CD4-positive, alpha-beta T cell treated with Interleukin-21 for 1 hour (primary cell): ENCODE measurements around the gene KIAA1958.

ENCODE experiments used
- DNase-seq: peaks from one replicate; pipeline ENCODE4 v3.0.0-alpha.2; 2020

The KIAA1958 gene, protein sequence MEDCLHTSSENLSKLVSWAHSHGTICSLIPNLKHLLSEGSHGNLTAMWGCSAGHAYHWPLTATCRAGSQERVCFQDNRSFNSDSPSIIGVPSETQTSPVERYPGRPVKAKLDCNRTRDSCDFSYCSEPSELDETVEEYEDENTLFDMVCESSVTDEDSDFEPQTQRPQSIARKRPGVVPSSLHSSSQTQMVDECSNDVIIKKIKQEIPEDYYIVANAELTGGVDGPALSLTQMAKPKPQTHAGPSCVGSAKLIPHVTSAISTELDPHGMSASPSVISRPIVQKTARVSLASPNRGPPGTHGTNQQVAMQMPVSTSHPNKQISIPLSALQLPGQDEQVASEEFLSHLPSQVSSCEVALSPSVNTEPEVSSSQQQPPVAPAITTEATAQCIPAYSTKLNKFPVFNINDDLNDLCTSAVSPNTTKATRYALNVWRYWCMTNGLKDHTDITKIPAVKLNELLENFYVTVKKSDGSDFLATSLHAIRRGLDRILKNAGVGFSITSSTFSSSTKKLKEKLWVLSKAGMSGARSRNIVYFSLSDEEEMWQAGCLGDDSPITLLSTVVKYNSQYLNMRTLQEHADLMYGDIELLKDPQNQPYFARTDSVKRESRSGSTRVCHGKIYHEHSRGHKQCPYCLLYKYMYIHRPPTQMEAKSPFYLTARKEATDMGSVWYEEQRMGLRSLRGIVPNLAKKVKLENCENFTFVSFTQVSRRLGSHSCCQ

DNA sequence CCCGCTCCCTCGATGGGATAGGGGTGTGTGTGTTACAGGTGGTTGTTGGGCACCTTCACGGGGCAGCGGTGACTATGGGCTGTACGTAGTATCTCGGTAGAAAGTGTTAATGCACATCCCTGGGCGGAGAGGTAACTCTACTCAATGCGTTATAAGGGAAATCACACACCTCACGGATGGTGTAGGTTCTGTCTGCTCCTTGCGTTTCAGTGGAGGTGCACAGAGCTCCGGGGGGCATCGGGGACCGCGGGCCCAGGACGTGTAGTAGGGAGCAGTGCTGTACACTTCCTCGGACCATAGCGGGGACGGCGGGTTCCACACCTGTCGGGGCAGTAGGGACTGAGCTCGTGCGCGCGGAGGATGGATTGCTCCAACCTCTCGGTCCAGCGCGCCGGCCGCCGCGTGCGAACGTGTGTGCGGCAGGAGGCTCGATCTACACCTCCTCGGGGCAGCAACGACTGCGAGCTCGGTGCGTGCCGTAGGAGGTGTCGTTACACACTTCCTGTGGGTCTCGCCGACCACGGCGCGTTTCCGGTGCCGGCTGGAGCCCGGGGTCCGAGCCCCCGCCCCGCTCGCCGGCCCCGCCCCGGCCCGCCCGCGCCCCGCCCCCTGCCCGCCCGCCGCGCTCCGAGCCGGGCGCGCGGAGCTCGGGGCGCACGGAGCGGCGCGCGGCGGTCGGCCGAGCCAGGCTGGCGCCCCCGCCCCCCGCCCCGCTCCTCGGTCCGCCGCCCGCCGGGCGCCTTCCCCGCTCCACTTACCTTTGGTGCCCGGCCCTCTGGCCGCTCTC is at the start of gene KIAA1958:
Gene KIAA1958 (plus strand): TSS at position 607 of the 787 bp plus-strand sequence. CDS start 87,254 bp downstream, outside the sequence.
- peak; percentile 86 for DNase-seq

DNA sequence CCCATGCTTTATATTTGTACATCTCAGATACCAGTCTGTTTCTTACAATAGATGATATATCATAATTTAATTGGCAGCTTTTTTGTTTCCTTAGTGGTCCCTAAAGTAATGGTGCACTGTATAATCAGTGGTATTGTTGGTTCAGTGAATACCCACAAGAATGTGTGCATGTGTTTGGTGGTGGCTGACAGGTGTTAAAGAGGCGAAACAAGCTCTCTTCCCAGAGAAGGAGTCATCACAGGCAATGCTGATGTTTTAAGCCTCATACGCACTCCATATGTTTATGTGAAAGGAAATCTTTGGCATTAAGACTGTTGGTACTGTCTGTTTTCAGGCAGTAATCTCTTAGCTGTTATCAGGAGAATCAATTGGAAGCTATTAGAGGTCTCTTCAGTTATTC is 49.2 kb upstream of the KIAA1958 start:
- DNase-seq = no peak

DNA sequence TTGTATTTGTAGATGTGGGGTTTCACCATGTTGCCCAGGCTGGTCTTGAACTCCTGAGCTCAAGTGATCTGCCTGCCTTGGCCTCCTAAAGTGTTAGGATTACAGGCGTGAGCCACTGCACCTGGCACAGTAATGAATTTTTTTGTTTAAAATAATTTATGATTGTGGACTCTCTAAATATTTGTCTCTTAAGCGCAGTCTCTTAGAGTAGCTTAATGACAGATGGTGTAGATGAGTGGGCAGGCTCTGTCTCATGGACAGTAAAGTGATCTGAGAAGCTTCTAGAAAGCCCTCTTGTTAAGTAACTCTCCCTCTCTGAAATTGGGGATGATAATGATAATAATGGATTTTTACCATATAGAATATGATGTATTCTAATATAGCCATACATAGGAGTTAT is 47.5 kb upstream of the KIAA1958 start:
- DNase-seq = no peak

DNA sequence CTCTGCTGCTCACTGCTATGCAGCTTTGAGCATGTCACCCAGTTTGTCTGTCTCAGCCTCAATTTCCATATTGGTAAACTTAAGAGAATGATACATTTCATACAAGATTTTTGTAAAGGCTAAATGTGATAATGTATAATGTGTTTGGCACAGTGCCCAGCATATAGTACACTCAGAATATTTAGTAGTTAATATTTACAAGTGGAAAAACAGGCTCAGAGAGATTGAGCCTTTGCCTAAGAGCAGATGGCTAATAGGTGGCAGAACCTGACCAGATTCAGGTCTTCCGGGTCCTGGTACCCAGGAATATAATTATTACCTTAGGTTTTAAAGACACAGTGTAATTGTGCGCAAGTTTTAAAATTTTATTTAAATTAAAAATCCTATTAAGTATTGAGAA is 46.8 kb upstream of the KIAA1958 start:
- no peak for DNase-seq

DNA sequence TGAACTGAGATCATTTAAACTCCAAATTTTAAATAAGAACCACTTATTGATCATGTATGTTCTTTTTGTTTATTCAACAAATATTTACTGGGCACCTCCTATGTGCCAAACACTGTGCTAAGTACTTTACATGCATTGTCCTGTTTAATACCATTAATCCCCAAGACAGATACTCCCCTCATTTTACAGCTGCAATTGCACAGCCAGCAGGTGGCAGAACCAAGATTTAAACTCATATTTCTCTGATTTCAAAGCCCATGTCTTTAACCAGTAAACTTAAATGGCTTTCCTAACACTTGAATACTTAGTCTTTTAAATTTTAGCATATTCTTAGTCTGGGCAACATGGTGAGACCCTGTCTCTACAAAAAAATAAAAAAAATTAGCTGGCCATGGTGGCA is 43.4 kb upstream of the KIAA1958 start:
- DNase-seq = peak; percentile 46

DNA sequence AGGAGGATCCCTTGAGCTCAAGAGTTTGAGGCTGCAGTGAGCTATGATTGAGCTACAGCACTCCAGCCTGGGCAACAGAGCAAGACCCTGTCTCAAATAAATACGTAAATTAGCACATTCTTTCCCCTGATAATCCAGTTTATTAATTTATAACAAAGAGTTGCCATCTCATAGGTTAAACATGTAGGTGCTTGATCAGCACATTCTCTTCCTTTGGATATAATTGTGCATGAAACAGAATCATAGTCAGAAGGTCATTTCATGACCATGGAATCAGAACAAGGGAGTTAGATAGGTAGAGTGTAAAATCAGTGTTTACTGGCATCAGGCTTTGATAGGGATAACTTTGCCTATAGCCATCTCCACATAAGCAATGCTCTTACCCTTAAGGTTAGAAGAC is 43.0 kb upstream of the KIAA1958 start:
- no peak for DNase-seq

DNA sequence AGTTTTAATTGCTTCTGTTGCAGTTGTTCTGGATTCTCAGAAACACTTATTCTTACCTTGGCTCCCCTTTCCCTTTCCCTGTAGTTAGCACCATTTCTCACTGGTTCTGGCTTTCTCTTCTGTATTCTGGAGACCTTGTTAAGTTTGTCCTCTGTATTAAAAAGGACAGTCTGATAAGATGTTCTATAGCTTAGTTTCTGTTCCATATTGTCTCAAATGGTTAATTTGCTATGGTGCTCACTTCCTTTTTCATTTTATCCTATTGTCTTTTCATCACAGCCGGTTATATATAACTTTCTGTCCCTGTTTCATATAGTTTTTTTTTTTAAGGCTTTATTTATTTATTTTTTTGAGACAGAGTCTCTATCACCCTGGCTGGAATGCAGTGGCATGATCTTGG is 41.4 kb upstream of the KIAA1958 start:
- no peak for DNase-seq

DNA sequence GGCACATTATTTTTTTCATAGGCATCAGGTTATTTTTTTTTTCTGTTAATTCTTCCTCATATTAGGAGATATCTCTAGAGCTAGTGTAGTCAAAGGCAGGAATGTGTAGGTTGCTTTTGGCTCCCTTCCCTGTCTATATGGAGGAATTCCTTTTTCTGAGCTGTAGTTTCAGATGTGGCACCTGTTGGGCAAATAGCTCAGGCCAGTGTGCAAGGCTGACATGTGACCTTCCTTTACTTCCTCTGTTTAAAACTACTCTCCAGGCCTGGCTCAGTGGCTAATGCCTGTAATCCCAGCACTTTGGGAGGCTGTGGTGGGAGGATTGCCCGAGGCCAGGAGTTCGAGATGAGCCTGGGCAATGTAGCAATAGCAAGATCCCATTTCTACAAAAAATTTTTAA is 40.5 kb upstream of the KIAA1958 start:
- DNase-seq = no peak

DNA sequence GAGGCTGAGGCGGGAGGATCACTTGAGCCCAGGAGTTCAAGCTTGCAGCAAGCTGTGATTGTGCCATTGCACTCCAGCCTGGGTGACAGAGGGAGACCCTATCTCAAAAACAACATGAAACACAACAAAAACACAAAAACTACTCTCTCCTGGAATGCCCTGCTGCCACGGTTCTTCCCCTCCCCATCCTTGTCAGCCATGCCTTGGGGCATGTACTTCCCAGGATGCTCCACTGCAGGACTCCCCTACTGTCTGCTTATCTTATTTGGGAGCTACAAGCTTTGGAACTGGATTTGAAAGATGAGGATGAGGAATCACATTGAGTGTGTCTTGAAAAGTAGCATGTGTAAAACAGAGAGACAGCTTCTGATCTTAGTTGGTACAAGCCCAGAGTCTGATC is 40.1 kb upstream of the KIAA1958 start:
- DNase-seq = no peak

DNA sequence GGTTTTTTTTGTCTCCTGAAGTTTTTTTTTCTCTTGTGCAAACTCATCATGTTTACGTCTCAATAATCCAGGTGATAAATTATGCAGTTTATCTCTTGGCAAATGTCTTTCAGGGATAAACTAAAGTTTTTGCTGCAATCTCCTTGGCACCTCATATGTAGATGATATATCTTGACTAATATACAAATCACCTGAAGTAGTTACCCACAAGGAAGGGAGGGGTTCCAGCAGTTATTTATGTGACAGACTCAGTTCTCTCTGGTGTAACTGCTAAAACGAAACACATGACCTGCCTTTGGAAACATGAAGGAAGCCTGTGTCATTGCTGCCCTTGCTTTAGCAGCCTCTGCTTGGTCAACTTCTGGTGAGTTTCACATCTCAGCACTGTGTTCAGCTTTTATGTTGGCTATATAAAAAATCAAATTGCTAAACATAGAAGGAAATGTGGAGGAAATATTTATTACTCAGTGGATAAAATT is 39.3 kb upstream of the KIAA1958 start:
- DNase-seq = no peak

DNA sequence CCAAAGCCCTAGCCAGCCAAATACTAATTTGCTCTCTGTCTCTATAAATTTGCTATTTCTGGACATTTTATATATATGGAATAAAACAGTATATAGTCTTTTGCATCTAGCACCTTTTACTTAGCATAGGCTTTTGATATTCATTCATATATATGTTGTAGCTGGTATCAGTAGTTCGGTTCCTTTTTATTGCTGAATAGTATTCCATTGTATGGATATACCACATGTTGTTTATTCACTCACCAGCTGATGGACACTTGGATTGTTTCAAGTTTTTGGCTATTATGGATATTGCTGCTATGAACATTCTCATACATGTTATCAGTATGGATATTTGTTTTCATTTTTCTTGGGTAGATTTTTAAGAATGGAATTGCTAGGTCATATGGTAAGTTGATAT is 23.8 kb upstream of the KIAA1958 start:
- DNase-seq = no peak

DNA sequence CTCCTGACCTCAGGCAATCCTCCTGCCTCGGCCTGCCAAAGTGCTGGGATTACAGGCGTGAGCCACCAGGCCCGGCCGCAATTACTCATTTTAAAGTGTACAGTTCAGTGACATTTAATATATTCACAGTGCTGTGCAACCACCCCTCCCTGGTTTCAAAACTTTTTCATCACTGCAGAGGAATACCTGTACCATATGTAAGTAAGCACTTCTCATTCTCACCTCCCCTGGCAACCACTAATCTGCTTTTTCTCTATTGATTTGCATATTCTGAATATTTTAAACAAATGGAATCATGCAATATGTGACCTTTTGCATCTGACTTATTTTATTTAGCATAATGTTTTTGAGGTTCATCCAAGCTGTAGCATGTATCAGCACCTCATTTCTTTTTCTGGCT is 21.3 kb upstream of the KIAA1958 start:
- DNase-seq = no peak

DNA sequence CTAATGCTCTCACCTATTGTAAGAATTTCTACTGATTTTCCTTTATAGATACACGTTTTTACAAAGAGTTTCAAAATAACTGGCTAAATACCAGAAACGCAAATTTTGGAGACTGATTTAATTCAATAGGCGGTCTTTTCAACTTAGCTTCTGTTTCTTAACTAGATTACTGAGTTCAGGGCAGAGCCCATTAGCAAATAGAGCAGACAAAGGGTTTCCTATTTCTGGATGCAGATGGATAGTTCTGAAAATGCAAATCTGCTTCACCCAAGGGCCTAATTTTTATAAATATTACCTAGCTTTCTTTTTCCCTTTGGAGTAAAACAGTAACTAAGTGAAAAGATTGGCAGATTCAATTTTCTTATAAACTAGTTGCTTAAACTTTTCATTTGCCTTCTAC is 13.6 kb upstream of the KIAA1958 start:
- DNase-seq = no peak

DNA sequence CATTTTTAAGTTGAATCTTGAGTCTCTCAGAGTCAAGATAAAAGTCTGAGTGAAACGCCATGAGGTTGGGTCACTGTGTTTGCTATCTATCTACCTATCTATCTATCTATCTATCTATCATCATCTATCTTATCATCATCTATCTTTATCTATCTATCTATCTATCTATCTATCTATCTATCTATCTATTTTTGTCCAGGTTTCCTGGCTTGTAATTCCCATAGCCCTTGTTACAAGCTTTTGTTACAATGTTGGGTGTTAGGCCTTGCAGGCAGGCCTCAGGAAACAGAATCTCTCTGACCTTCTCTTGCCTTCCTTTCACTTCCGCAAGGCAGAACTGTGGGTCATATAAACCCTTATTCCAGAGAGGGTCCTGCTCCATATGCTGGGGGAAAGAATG is 12.6 kb upstream of the KIAA1958 start:
- no peak for DNase-seq

DNA sequence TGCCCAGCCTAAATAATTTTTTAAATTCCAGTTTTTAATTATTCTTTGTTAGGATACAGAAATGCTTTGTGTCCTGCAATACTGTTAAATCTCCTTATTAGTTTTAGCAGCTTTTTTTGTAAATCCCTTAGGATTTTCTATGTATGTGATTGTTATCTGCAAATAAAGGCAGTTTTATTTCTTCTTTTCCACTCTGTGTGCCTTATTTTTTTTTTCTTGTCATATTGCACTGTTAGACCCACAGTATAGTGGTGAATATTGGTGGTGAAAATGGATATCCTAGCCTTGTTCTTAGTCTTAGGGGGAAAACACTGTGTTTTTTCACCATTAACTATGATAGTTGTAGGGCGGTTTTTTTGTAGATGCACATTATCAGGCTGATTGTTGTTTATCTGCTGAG is 11.3 kb upstream of the KIAA1958 start:
- no peak for DNase-seq

DNA sequence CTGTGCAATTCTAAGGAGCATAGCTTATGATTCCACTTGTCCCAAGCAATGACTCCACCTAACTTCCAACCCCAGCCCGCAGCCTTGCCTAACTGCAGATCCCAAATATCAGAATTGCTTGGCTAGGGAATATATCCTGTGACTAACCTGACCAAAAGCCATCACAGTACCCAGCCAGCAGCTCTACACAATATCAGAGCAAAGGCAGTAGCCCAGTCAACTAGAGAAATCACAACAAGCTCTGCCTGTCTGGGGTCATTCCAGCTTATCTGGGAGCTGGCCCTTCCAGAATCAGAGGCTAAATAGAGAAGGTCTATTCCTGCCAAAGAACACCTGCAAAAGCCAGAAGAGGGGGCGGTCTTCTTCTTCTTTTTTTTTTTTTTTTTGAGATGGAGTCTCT is 9.3 kb upstream of the KIAA1958 start:
- no peak for DNase-seq

DNA sequence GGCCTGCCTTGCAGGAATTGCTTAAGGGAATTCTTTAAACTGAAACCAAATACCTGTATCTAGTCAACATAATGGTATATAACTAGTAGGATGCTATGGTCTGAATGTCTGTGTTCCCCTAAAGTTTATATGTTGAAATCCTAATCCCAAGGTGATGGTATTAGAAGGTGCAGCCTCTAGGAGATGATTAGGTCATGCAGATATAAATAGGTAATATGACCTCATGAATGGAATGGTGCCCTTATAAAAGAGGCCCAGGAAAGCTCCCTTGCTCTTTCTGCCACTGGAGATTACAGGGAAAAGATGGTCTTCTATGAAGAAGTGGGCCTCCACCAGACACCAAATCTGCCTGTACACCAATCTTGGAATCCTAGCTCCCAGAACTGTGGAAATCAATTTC is 7.4 kb upstream of the KIAA1958 start:
- DNase-seq = no peak

DNA sequence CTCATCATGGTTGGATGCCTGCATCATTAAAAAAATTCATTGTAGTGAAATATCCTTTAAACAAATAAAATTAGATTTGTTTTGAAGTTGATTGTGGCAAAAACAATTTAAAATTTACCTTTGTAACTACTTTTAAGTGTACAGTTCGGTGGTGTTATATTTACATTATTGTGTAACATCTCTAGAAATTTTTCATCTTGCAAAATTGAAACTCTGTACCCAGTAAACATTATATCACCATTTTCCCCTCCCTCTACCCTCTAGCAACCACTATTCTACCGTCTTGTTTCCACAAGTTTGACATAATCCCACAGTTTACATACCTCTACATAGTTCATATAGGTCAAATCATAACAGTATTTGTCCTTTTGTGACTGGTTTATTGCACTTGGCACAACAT is 2.0 kb upstream of the KIAA1958 start:
- no peak for DNase-seq

DNA sequence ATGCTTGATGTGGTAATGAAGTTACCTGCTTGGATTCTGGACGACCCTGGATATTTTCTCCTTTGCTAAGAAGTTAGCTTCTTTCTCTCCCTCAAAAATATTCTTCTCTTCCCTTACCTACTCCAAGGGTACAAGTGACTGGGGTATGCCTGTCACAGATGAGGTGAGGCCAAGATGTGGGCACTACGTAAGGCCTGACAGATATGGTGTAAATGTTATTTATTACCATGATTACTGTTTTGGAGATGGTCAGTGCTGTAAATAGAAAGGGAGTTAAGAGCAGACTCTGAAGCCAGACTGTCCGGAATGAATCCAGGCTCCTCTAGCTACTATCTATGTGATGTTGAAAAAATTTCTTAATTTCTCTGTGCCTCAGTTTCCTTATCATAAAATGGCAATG is 1.1 kb upstream of the KIAA1958 start:
- no peak for DNase-seq

DNA sequence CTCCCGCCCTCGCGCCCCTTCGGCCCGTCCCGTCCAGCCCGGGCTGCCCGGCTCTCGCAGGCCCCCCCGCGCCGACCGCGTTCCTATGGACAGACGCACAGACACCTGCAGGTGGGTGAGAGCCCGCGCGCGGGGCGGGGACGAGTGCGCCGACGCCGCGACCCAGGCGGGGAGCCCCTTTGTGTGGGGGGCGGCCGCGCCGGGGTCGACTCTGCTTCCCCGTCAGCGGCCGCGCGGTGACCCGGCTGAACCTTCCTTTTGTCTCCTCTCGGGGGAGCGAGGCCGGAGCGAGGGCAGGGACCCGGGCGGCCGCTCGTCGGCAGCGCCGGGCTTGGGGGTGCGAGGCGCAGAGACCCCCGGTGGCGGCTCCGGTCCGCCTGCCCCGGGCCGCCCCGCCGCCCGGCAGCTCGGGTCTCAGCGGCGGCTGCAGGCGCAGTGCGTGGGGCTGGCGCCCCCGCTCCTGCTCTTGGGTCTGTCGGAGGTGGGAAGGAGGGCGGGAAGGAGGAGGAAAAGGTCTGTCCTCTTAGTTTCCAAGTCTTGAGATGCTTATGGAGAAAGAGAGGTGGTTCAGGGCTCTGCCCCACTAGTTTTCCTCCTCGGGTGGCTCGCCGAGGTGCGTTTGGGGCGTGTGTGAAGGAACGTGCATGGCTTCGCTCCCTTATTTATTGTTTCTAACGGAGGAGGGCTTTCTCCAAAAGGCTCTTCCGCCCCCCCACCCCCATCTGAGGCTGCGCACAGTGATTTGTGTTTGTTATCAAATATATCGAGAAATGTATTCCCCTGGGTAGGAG is 576 bp downstream of the KIAA1958 start:
- DNase-seq = peak; percentile 56

DNA sequence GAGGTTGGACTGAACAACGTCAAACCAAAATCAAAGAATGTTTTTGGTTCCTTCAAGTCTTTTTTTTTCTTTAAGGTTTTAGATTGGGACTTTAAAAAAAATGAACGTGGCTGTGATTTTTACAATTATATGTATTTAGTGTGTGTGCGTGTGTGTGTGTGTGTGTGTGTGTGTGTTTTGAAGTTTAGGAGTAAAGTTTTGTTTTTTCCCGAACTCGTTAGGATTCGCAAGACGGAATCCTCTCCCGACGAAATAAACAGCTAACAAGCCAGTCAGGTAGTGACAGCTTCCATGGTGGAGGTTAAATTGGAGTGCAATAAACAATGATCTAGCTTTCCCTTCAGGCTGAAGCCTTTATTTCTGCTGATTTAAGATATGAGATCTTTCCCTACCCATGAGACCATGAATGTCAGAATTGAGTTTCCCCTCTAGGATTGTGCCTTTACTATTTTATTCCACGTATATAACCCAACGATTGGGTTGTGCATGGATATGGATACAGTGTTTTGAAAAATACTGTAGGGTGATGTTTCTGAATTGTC is 1.2 kb downstream of the KIAA1958 start:
- no peak for DNase-seq

DNA sequence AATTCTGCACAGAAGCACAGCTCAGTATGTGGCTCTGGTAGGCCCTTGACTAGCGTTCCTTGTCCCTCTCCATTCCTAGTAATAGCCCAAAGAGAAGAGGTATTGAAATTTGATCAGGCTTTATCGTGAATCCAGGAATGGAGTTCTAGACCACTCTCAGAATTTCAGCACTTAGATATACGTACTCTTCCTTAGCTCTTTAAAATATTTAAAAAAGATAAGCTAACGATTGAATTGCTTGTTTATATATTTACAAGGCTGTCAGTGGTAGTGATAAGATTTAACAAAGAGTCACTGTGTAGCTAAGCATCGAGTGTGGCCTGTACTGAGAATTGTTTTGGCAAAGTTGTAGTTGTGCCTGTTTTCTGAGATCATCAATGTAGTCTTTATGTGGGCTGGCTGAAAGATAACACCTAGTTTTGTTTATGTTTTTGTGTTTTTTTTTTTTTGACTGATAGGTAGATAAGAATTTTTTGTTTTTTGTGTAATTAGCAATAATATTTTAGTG is 2.5 kb downstream of the KIAA1958 start:
- no peak for DNase-seq
